Parathyroid adenoma (tissue), 2 donors: Measurements from ENCODE around the gene PTCD1.
A peak's percentile ranks its signal among the peaks of the same experiment; 100 is the strongest.
"Not testable (repeated sequence)": the region's sequence is repeated elsewhere in the genome, so short reads cannot be mapped to it uniquely, and the experiment has no call there.

Source experiments
- H2AFZ ChIP-seq: fragments of 300-600 bp; sonication (generic); one replicate; pipeline ENCODE4 v1.7.0; 2017; ENCODE audit warnings: antibody characterized with exemption, mild to moderate bottlenecking
- H3K27ac ChIP-seq: fragments of 300-600 bp; sonication (generic); one replicate; pipeline ENCODE4 v1.7.0; 2017
- H3K27me3 ChIP-seq: fragments of 300-600 bp; sonication (generic); one replicate; pipeline ENCODE4 v1.7.0; 2017; ENCODE audit warnings: low read length; ENCODE audit not compliant: control insufficient read depth, insufficient read depth
- H3K36me3 ChIP-seq: fragments of 300-600 bp; sonication (generic); one replicate; pipeline ENCODE4 v1.7.0; 2017; ENCODE audit warnings: low read length; ENCODE audit not compliant: control insufficient read depth, insufficient read depth
- H3K4me1 ChIP-seq: fragments of 300-600 bp; sonication (generic); one replicate; pipeline ENCODE4 v1.7.0; 2017; ENCODE audit warnings: control low read depth
- H3K4me2 ChIP-seq: fragments of 300-600 bp; sonication (generic); one replicate; pipeline ENCODE4 v1.7.0; 2017; ENCODE audit warnings: low read length
- H3K4me3 ChIP-seq: fragments of 300-600 bp; sonication (generic); one replicate; pipeline ENCODE4 v1.7.0; 2017; ENCODE audit warnings: low read depth, low read length
- H3K79me2 ChIP-seq: fragments of 300-600 bp; sonication (generic); one replicate; pipeline ENCODE4 v1.7.0; 2017; ENCODE audit warnings: control low read depth
- H3K9ac ChIP-seq: fragments of 300-600 bp; sonication (generic); one replicate; pipeline ENCODE4 v1.7.0; 2017; ENCODE audit warnings: mild to moderate bottlenecking
- H3K9me3 ChIP-seq: fragments of 300-600 bp; sonication (generic); one replicate; pipeline ENCODE4 v1.7.0; 2017; ENCODE audit warnings: low read length; ENCODE audit not compliant: control insufficient read depth
- CTCF ChIP-seq: fragments of 300-600 bp; sonication (generic); IDR thresholded peaks from one replicate; pipeline ENCODE4 v1.7.0; 2017; ENCODE audit warnings: antibody characterized with exemption, mild to moderate bottlenecking
- donor health status: primary hyperparathyroidism.

Gene PTCD1

GRCh38 chr7:99380823-99381663, 57.6 kb downstream of the PTCD1 start:
- no peak overlapping the region for H3K9ac ChIP-seq
- peak overlapping the region; percentile 68 for H3K27ac ChIP-seq
- peaks cover 2% of the 10 kb centered on the region for H3K79me2 ChIP-seq
- peaks cover 3% of the 10 kb centered on the region for H3K4me1 ChIP-seq
- no peak overlapping the region for H3K4me3 ChIP-seq
- H3K27me3 ChIP-seq, result no peaks in the 10 kb centered on the region
- H3K9me3 ChIP-seq, result no peaks in the 10 kb centered on the region
- TF ChIP-seq CTCF, result no peak
- no peaks in the 10 kb centered on the region for H3K36me3 ChIP-seq
- peak overlapping the region; percentile 15 for H2AFZ ChIP-seq
- no peak overlapping the region for H3K4me2 ChIP-seq

GRCh38 chr7:99380032-99380822, 58.4 kb downstream of the PTCD1 start:
- TF ChIP-seq CTCF, result no peak
- no peaks in the 10 kb centered on the region for H3K36me3 ChIP-seq
- H3K4me1 ChIP-seq, result peaks cover 3% of the 10 kb centered on the region
- no peak overlapping the region for H3K4me2 ChIP-seq
- H3K4me3 ChIP-seq, result no peak overlapping the region
- peaks cover 2% of the 10 kb centered on the region for H3K79me2 ChIP-seq
- peak overlapping the region; percentile 15 for H2AFZ ChIP-seq
- H3K27ac ChIP-seq, result peak overlapping the region; percentile 68
- H3K27me3 ChIP-seq, result no peaks in the 10 kb centered on the region
- H3K9me3 ChIP-seq, result no peaks in the 10 kb centered on the region
- no peak overlapping the region for H3K9ac ChIP-seq

GRCh38 chr7:99379693-99380031, 58.9 kb downstream of the PTCD1 start:
- not testable (repeated sequence) for H3K27me3 ChIP-seq, H2AFZ ChIP-seq, H3K9me3 ChIP-seq, H3K36me3 ChIP-seq, H3K79me2 ChIP-seq, H3K4me1 ChIP-seq, H3K4me2 ChIP-seq, H3K9ac ChIP-seq, H3K4me3 ChIP-seq
- H3K27ac ChIP-seq, result peak overlapping the region; percentile 68

- H3K27me3 ChIP-seq, result no peaks in the 10 kb centered on the region
- peaks cover 3% of the 10 kb centered on the region for H3K4me1 ChIP-seq
- H3K4me2 ChIP-seq, result no peak overlapping the region
- no peak overlapping the region for H3K9ac ChIP-seq
- peaks cover 2% of the 10 kb centered on the region for H3K79me2 ChIP-seq
- no peaks in the 10 kb centered on the region for H3K9me3 ChIP-seq
- H2AFZ ChIP-seq, result no peak overlapping the region
- no peaks in the 10 kb centered on the region for H3K36me3 ChIP-seq
- TF ChIP-seq CTCF, result no peak
- H3K4me3 ChIP-seq, result no peak overlapping the region
- H3K27ac ChIP-seq, result peak overlapping the region; percentile 68
Observed at GRCh38 chr7:99379043-99379577, 59.5 kb downstream of the PTCD1 start.

GRCh38 chr7:99375070-99375807, 63.4 kb downstream of the PTCD1 start:
- Histone ChIP-seq H3K9me3 (no peaks in the 10 kb centered on the region), H3K4me1 (peaks cover 5% of the 10 kb centered on the region), H3K27me3 (no peaks in the 10 kb centered on the region), H3K4me3 (peak overlapping the region; percentile 62), H3K36me3 (no peaks in the 10 kb centered on the region), H3K27ac (peak overlapping the region; percentile 64), H2AFZ (peak overlapping the region; percentile 94), H3K4me2 (peak overlapping the region; percentile 63), H3K79me2 (no peaks in the 10 kb centered on the region), H3K9ac (no peak overlapping the region)
- no peak for TF ChIP-seq CTCF
